Aorta (tissue), 5 donors: ENCODE results near the gene TTC27. TPM values are rescaled to one million over a fixed set of nuclear protein-coding genes. Genes with fewer than 3 reads are reported as not detected.

ENCODE experiments used
- ATAC-seq: fragments of 200-7000 bp; cut with Tn5 transposase; one replicate; pipeline ENCODE4 v1.9.1; 2022; ENCODE audit warnings: moderate library complexity; ENCODE audit not compliant: low FRiP score
- DNase-seq, 2 donors: peaks; one replicate each; pipeline ENCODE4 v3.0.0-alpha.2; 2020
- H3K27ac ChIP-seq, 2 donors: one replicate each; pipeline ENCODE4 v1.5.1; 2013; ENCODE audit warnings: low read length in 2 of 2, mild to moderate bottlenecking in 2 of 2, moderate library complexity in 2 of 2, control low read depth in 1 of 2, inconsistent platforms in 1 of 2, low read depth in 1 of 2
- H3K27me3 ChIP-seq, 2 donors: one replicate each; pipeline ENCODE4 v1.6.1; 2013; ENCODE audit warnings: control low read depth in 1 of 2, low read length in 1 of 2, mild to moderate bottlenecking in 1 of 2, moderate library complexity in 1 of 2; ENCODE audit not compliant: insufficient read depth in 2 of 2, control insufficient read depth in 1 of 2
- H3K36me3 ChIP-seq, 2 donors: one replicate each; pipeline ENCODE4 v1.6.1; 2013; ENCODE audit warnings: control low read depth in 1 of 2, low read length in 1 of 2, mild to moderate bottlenecking in 1 of 2; ENCODE audit not compliant: insufficient read depth in 2 of 2, control insufficient read depth in 1 of 2
- H3K4me1 ChIP-seq, 2 donors: one replicate each; pipeline ENCODE4 v1.6.1; 2013; ENCODE audit warnings: low read length in 2 of 2, control low read depth in 1 of 2, mild to moderate bottlenecking in 1 of 2, moderate library complexity in 1 of 2; ENCODE audit not compliant: insufficient read depth in 2 of 2, control insufficient read depth in 1 of 2
- H3K4me3 ChIP-seq, 2 donors: one replicate each; pipeline ENCODE4 v1.5.1; 2013; ENCODE audit warnings: low read length in 2 of 2, control low read depth in 1 of 2, mild to moderate bottlenecking in 1 of 2
- H3K9me3 ChIP-seq: one replicate; pipeline ENCODE4 v1.6.1; 2013; ENCODE audit warnings: mild to moderate bottlenecking, low read length; ENCODE audit not compliant: control insufficient read depth
- WGBS, 2 donors: extraction: QIAGEN DNeasy Blood & Tissue Kit; methylation state at CpG; one replicate each; pipeline ENCODE4 v1.1.7; 2013; 5-methylcytosine and 5-hydroxymethylcytosine counted together
- intact Hi-C, 2 donors: fragments of 100-400 bp; cut with DNase I; formaldehyde crosslinking; loops; one replicate each; pipeline versions ENCODE4 v1.14.2 to v1.15.0; 2022
- polyA plus RNA-seq, 2 donors: library from polyadenylated mRNA; stranded (reverse); fragments of 200-250 nt; gene quantifications; one replicate each; pipeline ENCODE4 v1.2.3, GENCODE V29; 2013
- total RNA-seq, 2 donors: library from RNA; stranded (reverse); fragmentation: NEBNext Ultra II Directional; extraction: Animal tissue kit (Norgen Biotek cat#: 25700); gene quantifications; one replicate each; pipeline ENCODE4 v1.2.1, GENCODE V29; 2021
- donor health status: healthy with polysubstance abuse.
- donor health status: Bipolar disorder and iron deficiency.
- donor health status: DM: no; HTN: no; CAD: no.
- donor health status: DM: no; HTN: no; CAD: no.
- donor health status: DM: yes; HTN: yes; CAD: no.

The TTC27 gene
- total and polyA plus RNA-seq, 4 donors = 5.0 to 22.4 (median 13.0) TPM

DNA sequence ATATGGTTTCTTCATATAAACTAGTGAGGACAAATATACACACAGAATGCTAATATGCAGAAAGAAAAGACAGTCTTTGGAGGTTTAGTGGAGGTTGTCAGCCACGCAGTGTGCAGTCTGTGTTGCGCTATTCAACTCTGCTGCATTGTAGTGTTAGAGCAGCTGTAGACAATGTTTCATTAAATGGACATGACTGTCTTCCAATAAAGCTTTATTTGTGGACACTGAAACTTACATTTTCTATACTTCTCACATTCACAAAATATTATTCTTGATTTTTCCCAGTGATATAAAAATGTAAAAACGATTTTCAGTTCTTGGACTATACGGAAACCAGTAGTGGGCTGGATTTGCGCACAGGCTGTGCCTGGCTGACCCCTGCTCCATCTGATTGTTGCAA lies 13.3 kb downstream of the TTC27 start:
- intact Hi-C loops = no loop called here
- no peak for ATAC-seq

DNA sequence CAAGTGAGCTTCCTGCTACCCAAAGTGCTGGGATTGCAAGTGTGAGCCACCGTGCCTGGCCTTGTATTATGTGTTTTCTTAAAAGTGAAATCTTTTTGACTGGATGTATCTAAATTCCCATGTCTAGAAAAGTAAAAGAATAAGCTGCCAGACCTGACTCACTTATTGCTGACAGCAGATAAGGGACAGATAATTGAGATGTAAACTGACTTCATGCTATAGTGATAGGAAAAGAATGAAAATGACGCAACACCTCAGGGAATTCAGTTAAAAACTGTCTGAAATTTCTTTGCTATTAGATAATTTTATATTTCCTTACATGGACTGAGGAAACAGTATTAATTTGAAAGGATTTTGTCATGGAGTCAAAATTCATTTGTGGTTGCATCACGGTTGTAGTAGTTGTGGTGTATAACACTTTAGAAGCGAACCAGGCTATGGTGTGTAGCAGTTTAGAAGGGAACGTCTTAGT lies 19.4 kb downstream of the TTC27 start:
- no peaks in the 10 kb centered on the region for H3K9me3 ChIP-seq
- H3K27ac ChIP-seq = peak overlapping the region; percentile 87 to 90
- no peaks in the 10 kb centered on the region for H3K27me3 ChIP-seq
- ATAC-seq = peak; percentile 87
- no peak for DNase-seq
- intact Hi-C loops = loop anchor here in 1 of 2 donors (2.0 kb wide), 1 partner anchor 74 kb away; no protein-coding TSS in a partner anchor
- no peak overlapping the region for H3K4me3 ChIP-seq
- WGBS, 2 donors = 2 to 6% methylated on average over 5 of the region's 5 CpGs
- no peaks in the 10 kb centered on the region for H3K4me1 ChIP-seq
- no peaks in the 10 kb centered on the region for H3K36me3 ChIP-seq

More for the DNA sequence above, 13.3 kb downstream of the TTC27 start:
- no peak for DNase-seq
- no peaks in the 10 kb centered on the region for H3K9me3 ChIP-seq
- H3K27me3 ChIP-seq = no peaks in the 10 kb centered on the region
- H3K36me3 ChIP-seq = peaks cover 0 to 3% of the 10 kb centered on the region in 2 donors
- no peak overlapping the region for H3K4me3 ChIP-seq
- no peak overlapping the region for H3K27ac ChIP-seq
- H3K4me1 ChIP-seq = no peaks in the 10 kb centered on the region
- whole genome bisulfite sequencing, 2 donors = 96 to 99% methylated on average over 5 of the region's 5 CpGs

DNA sequence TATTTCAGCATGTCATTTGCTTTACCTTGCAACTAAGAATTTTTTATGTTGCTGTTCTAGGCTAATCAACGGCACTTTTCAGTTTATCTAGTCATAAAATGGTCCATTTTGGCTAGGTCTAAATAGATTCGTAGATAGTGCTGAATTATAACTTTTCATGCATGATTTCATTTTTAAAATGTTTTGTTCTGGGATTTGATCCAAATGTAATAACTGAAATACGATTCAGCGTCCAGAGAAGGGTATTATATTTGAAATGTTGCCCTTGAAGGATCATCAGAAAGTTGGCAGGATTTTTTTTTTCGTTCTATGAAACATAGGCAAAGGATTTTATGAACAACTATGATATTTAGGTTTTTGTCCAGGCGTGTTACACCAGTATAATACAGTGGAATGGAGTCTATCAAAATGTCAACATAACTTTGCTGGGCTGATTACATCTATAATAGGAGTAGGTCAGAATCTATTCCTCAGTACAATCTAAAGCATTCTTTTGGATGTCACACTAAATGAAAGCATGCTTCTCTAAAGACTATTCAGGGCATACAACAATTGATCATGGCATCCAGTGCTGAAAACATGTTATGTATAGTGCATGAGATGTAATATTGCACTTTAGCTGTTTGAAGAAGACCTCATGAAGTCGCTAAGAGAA lies 24.8 kb downstream of the TTC27 start:
- Histone ChIP-seq H3K4me1 (peaks cover 0 to 2% of the 10 kb centered on the region in 2 donors), H3K36me3 (no peaks in the 10 kb centered on the region), H3K4me3 (no peak overlapping the region), H3K9me3 (no peaks in the 10 kb centered on the region), H3K27ac (peak overlapping the region in 1 of 2 donors; percentile 68), H3K27me3 (no peaks in the 10 kb centered on the region)
- 5 to 8% methylated on average over 7 of the region's 7 CpGs for WGBS, 2 donors
- intact Hi-C loops = no loop called here
- ATAC-seq (no peak), DNase-seq (no peak)

DNA sequence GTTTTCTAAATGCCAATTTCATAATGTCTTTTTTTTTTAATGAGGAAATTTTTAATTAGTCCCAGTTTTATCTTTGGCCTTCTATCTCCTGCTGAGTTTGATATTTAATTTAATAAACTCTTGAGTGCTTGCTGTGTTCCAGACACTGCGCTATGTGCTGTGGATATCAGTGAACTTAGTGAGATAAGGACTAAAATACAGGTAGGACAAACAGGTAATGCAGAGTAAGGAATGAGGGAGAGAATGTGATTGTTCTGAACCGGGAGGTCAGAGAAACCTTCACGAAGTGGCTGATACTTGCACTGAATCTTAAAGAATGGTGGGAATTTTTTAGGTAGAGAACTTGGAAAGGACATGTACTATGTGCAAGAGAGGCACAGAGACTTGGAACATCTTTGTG lies 28.2 kb downstream of the TTC27 start:
- ATAC-seq = no peak
- 92 to 93% methylated on average over 3 of the region's 3 CpGs for WGBS, 2 donors
- H3K9me3 ChIP-seq = no peaks in the 10 kb centered on the region
- H3K27me3 ChIP-seq = no peaks in the 10 kb centered on the region
- H3K4me3 ChIP-seq = no peak overlapping the region
- intact Hi-C loops = no loop called here
- H3K27ac ChIP-seq = no peak overlapping the region
- DNase-seq = no peak
- H3K36me3 ChIP-seq = no peaks in the 10 kb centered on the region
- H3K4me1 ChIP-seq = peaks cover 0 to 2% of the 10 kb centered on the region in 2 donors

DNA sequence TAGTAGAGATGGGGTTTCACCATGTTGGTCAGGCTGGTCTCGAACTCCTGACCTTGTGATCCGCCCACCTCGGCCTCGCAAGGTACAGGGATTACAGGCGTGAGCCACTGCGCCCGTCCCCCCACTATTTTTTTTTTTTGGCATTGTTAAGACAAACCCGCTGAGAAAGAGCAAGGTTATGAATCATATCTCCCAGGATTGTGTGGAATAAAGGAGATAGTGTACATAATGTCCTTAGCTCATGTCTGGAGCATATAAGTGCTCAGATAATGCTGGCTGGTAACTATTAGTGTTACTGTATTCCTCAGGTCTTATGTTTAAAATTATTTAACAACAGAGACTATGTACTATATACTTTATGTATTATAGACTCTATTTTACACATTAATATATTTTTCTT lies 36.0 kb downstream of the TTC27 start:
- no peaks in the 10 kb centered on the region for H3K36me3 ChIP-seq
- no peak for ATAC-seq
- no peaks in the 10 kb centered on the region for H3K4me1 ChIP-seq
- WGBS, 2 donors = 83 to 89% methylated on average over 8 of the region's 8 CpGs
- no peak overlapping the region for H3K27ac ChIP-seq
- no peak overlapping the region for H3K4me3 ChIP-seq
- intact Hi-C loops = no loop called here
- no peak for DNase-seq
- H3K27me3 ChIP-seq = no peaks in the 10 kb centered on the region
- H3K9me3 ChIP-seq = no peaks in the 10 kb centered on the region

DNA sequence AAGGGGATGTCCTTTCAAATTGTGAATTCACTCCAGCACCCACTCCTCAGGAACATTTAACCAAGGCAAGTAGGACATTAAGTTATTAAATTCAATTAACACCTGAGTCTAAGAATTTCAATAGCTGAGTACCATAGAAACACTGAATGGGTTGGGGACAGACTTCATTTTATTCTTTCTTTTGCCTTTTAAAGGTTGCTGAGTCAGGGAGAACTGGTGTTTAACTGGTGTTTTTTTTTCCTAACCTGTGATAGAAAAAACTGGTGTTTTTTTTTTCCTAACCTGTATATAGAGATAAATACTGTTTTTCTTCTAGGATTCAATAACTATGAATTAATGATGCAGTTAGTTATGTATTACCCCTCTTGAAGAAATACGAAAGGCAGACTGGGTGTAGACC lies 38.9 kb downstream of the TTC27 start:
- intact Hi-C loops = no loop called here
- Histone ChIP-seq H3K4me1 (no peaks in the 10 kb centered on the region), H3K4me3 (no peak overlapping the region), H3K27me3 (no peaks in the 10 kb centered on the region), H3K36me3 (no peaks in the 10 kb centered on the region), H3K27ac (no peak overlapping the region), H3K9me3 (no peaks in the 10 kb centered on the region)
- WGBS, 2 donors = 94 to 99% methylated on average over 1 of the region's 1 CpG
- DNase-seq (no peak), ATAC-seq (no peak)

DNA sequence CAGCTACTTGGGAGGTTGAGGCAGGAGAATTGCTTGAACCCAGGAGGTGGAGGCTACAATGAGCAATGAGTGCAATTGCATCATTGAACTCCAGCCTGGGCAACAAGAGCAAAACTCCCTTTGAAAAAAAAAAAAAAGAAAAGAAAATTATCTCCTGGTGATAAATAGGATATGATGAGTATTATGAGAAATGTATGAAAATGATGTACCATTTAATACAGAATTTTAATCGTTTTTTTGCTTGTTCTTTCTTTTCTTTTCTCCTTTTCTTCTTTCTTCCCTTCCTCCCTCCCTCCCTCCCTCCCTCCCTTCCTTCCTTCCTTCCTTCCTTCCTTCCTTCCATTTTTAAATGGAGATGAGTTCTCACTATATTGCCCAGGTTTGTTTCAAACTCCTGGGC lies 40.4 kb downstream of the TTC27 start:
- Histone ChIP-seq H3K36me3 (no peaks in the 10 kb centered on the region), H3K27me3 (no peaks in the 10 kb centered on the region)
- 69 to 92% methylated on average over 1 of the region's 1 CpG for WGBS, 2 donors

DNA sequence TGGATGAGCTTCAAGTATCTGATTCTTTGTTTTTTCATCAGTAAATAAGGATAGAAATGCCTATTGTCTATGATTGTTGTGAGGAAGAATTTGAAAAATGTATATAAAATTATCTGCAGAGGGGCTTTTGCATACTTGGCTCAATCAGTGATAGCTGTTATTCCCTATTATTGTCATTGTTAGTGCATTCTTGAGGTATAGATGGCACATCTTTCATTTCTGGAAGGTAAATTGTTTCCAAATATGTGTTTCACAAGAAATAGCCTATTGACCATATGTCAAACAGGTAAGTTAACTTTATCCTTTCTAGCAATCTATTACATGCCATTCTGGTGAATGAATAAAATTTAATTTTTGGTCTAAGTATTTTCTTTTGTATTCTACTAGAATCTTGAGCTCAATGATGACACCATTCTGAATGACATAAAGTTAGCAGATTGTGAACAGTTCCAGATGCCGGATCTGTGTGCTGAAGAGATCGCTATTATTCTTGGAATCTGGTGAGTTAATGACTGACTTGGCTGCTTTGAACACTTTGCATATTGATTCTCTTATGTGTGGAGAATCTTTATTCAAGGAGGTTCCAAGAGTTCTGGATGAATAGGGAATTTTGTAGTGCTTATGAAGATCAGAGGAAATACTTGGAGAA lies 44.2 kb downstream of the TTC27 start:
- no peaks in the 10 kb centered on the region for H3K4me1 ChIP-seq
- no peaks in the 10 kb centered on the region for H3K9me3 ChIP-seq
- no peak overlapping the region for H3K4me3 ChIP-seq
- intact Hi-C loops = no loop called here
- WGBS, 2 donors = 81 to 82% methylated on average over 2 of the region's 2 CpGs
- H3K27ac ChIP-seq = no peak overlapping the region
- H3K36me3 ChIP-seq = no peaks in the 10 kb centered on the region
- H3K27me3 ChIP-seq = no peaks in the 10 kb centered on the region
- ATAC-seq (no peak), DNase-seq (no peak)

More for the DNA sequence above, 40.4 kb downstream of the TTC27 start:
- Histone ChIP-seq H3K9me3 (no peaks in the 10 kb centered on the region), H3K27ac (no peak overlapping the region), H3K4me1 (no peaks in the 10 kb centered on the region), H3K4me3 (no peak overlapping the region)
- ATAC-seq = no peak
- intact Hi-C loops = no loop called here
- DNase-seq = no peak

DNA sequence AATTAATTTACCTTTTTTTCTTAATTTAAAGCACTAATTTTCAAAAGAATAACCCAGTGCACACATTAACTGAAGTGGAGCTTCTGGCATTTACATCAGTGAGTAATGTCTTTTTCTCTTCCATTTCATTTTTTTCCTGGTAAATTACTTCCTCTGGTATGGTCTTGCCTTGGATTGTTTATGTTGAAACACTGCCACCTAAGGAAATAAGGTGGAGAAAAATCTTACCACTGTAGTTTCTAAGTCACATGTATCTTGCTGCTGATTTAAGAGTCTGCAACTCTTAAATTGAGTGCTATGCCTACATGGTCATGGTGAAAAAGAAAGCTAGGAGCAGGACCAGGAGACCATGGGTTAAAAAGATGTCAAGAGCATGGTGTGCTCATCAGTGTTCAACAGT lies 51.0 kb downstream of the TTC27 start:
- Histone ChIP-seq H3K27me3 (no peaks in the 10 kb centered on the region), H3K4me1 (no peaks in the 10 kb centered on the region), H3K9me3 (no peaks in the 10 kb centered on the region), H3K27ac (no peak overlapping the region), H3K4me3 (no peak overlapping the region), H3K36me3 (peaks cover 0 to 2% of the 10 kb centered on the region in 2 donors)
- ATAC-seq (no peak), DNase-seq (no peak)
- intact Hi-C loops = no loop called here
